Measurements from ENCODE around the gene RIMBP2.

DNA sequence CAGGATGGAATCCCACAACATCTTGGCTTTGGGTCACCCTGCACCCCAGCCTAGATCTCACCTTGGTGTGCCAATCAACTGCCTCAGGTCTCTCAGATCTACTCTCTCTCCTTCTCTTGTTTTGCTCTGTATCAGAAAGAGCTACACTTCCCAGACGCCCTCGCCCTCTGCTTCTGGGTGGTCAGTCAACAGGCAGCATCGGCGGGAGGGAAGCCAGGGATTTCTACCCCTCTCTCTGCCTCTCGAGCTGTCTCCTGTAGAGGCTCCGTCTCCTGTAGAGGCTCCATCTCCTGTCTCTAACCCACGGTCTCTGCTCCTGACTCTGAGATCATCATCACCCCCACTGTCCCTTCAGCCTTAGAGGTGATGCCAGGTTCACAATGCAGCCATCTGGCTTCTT is 226.8 kb downstream of the RIMBP2 start:
- TF ChIP-seq, protein P1, sequence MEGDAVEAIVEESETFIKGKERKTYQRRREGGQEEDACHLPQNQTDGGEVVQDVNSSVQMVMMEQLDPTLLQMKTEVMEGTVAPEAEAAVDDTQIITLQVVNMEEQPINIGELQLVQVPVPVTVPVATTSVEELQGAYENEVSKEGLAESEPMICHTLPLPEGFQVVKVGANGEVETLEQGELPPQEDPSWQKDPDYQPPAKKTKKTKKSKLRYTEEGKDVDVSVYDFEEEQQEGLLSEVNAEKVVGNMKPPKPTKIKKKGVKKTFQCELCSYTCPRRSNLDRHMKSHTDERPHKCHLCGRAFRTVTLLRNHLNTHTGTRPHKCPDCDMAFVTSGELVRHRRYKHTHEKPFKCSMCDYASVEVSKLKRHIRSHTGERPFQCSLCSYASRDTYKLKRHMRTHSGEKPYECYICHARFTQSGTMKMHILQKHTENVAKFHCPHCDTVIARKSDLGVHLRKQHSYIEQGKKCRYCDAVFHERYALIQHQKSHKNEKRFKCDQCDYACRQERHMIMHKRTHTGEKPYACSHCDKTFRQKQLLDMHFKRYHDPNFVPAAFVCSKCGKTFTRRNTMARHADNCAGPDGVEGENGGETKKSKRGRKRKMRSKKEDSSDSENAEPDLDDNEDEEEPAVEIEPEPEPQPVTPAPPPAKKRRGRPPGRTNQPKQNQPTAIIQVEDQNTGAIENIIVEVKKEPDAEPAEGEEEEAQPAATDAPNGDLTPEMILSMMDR (conservative IDR thresholded peaks at IDR 0.05; ENCODE audit: low read depth, low read length): no peak
- no peak for TF ChIP-seq EZH2 (IDR thresholded peaks at IDR 0.05; ENCODE audit: borderline replicate concordance, low read depth, low read length, poor library complexity, severe bottlenecking)
